K562 (cell line): ENCODE measurements around the gene ZCCHC14. TPM values are rescaled to one million over a fixed set of nuclear protein-coding genes. Genes with fewer than 3 reads are reported as not detected.

Experiments used
- ARHGAP35 ChIP-seq: fragments of 450-650 bp; IDR thresholded peaks from 2 replicates; pipeline ENCODE4 v1.6.1; 2018; ENCODE audit not compliant: partially characterized antibody
- CBFB ChIP-seq: sonication (generic); formaldehyde crosslinking; IDR thresholded peaks from 2 replicates; pipeline ENCODE4 v1.4.0; 2020; ENCODE audit warnings: mild to moderate bottlenecking, missing genetic modification reagents
- DACH1 ChIP-seq: fragments of 450-650 bp; IDR thresholded peaks from 2 replicates; pipeline ENCODE4 v1.6.1; 2018; ENCODE audit not compliant: partially characterized antibody
- FOS ChIP-seq: IDR thresholded peaks from 3 replicates; pipeline ENCODE4 v1.6.1; 2011; ENCODE audit not compliant: insufficient read length; ENCODE audit errors: extremely low read depth
- HCFC1 ChIP-seq: IDR thresholded peaks from 2 replicates; pipeline ENCODE4 v1.6.1; 2012; ENCODE audit warnings: low read depth, low read length, improper control_type of control experiment
- HDAC2 ChIP-seq: fragments of 450-650 bp; IDR thresholded peaks from 2 replicates; pipeline ENCODE4 v1.6.1; 2016; ENCODE audit warnings: mild to moderate bottlenecking
- LEF1 ChIP-seq: fragments of 450-650 bp; IDR thresholded peaks from 2 replicates; pipeline ENCODE4 v1.6.1; 2016; ENCODE audit warnings: mild to moderate bottlenecking
- SMARCC2 ChIP-seq: fragments of 450-650 bp; IDR thresholded peaks from 2 replicates; pipeline ENCODE4 v1.6.1; 2017; ENCODE audit warnings: antibody characterized with exemption, moderate library complexity, mild to moderate bottlenecking, low read depth
- THRB ChIP-seq: fragments of 450-650 bp; formaldehyde crosslinking; conservative IDR thresholded peaks from 2 replicates; pipeline ENCODE4 v1.4.0; 2022; ENCODE audit warnings: mild to moderate bottlenecking, missing genetic modification characterization
- TRIM28 ChIP-seq: fragments of 450-650 bp; IDR thresholded peaks from 2 replicates; pipeline ENCODE4 v1.6.1; 2017
- ZNF347 ChIP-seq: fragments of 450-650 bp; formaldehyde crosslinking; IDR thresholded peaks from 2 replicates; pipeline ENCODE4 v1.4.0; 2020; ENCODE audit warnings: low read depth, mild to moderate bottlenecking, moderate library complexity
- ZNF398 ChIP-seq: fragments of 250-450 bp; sonication (Bioruptor Pico); IDR thresholded peaks from 2 replicates; pipeline ENCODE4 v1.8.0; 2021; ENCODE audit warnings: moderate library complexity, mild to moderate bottlenecking, inconsistent platforms
- ZNF408 ChIP-seq: fragments of 250-450 bp; sonication (Bioruptor Pico); IDR thresholded peaks from 2 replicates; pipeline ENCODE4 v1.4.0; 2020; ENCODE audit warnings: low read depth, mild to moderate bottlenecking, moderate library complexity
- ZNF518B ChIP-seq: fragments of 250-450 bp; sonication (Bioruptor Pico); IDR thresholded peaks from 2 replicates; pipeline ENCODE4 v1.5.0; 2021; ENCODE audit warnings: mild to moderate bottlenecking, moderate library complexity
- ZNF592 ChIP-seq: fragments of 450-650 bp; IDR thresholded peaks from 2 replicates; pipeline ENCODE4 v1.6.1; 2017; ENCODE audit warnings: antibody characterized with exemption, mild to moderate bottlenecking
- polyA plus RNA-seq, 8 experiments: library from polyadenylated mRNA; depleted of rRNA in 4 of 8; stranded (reverse) in 5 of 8; unstranded in 3 of 8; fragments of >200 nt; fragmentation: Nextera tagmentation in 2 of 8; fragmentation: Illumina TruSeq in 1 of 8; extraction: Ambion mirVana in 2 of 8; extraction: Trizol in 1 of 8; gene quantifications; 2 replicates each; pipeline versions ENCODE4 v1.2.1 to v1.2.3, GENCODE V29; 2011 to 2014; ENCODE audit warnings: inconsistent platforms in 1 of 8, missing spikeins in 1 of 8
- total RNA-seq, 7 experiments: library from RNA; depleted of rRNA in 6 of 7; stranded (reverse); fragments of >200 nt in 6 of 7; fragmentation: Illumina TruSeq in 2 of 7; extraction: Trizol in 2 of 7; gene quantifications; 2 replicates each; pipeline versions ENCODE4 v1.2.1 to v1.2.3, GENCODE V29; 2011 to 2021; ENCODE audit warnings: low replicate concordance in 1 of 7

ZCCHC14 gene
- total and polyA plus RNA-seq, 9 of the 15 experiments (the other 6 are each of a cell fraction or from before 2014, with no cell fraction given), result 1.5 to 12.4 (median 2.9) TPM

- TF ChIP-seq ZNF592 (no peak), ARHGAP35 (no peak), DACH1 (no peak), SMARCC2 (no peak), FOS (no peak), ZNF408 (CRISPR knock-in tag) (no peak), CBFB (CRISPR knock-in tag) (no peak), ZNF518B (CRISPR knock-in tag) (no peak), HDAC2 (no peak), TRIM28 (no peak), ZNF398 (CRISPR knock-in tag) (no peak), HCFC1 (no peak), THRB (CRISPR knock-in tag) (no peak), LEF1 (no peak), ZNF347 (no peak)
Measured at GRCh38 chr16:87459027-87459426, 33.8 kb downstream of the ZCCHC14 start (continued).
